ENCODE results near the gene SMIM20. TPM values are rescaled to one million over a fixed set of nuclear protein-coding genes. Genes with fewer than 3 reads are reported as not detected.
A peak's percentile ranks its signal among the peaks of the same experiment; 100 is the strongest.
"Not testable (repeated sequence)": the region's sequence is repeated elsewhere in the genome, so short reads cannot be mapped to it uniquely, and the experiment has no call there.

The SMIM20 gene
- total RNA-seq, 4 donors from 2014 or later = 36.4 to 59.4 (median 48.3) TPM

- in situ Hi-C loops (cut with MboI; ENCODE audit: low sequenced_read_pairs in 4 of 4) = loop anchor here in 3 of 4 donors (25.0 kb wide), 3 partner anchors 507 to 1318 kb away; partner anchors contain the start of genes STIM2 (in 3 of the 3) and DHX15 (in 1 of the 3)
- intact Hi-C loops (cut with DNase I; ENCODE audit: low total_unique reads) = no loop called here
- no peaks in the 10 kb centered on the region for H3K36me3 ChIP-seq
- H3K27ac ChIP-seq = no peak overlapping the region
- H3K4me1 ChIP-seq = no peaks in the 10 kb centered on the region
- TF ChIP-seq POLR2A (IDR thresholded peaks at IDR 0.05) (no peak), CTCF (IDR thresholded peaks at IDR 0.05 in 4 of 5, conservative IDR thresholded peaks at IDR 0.05 in 1 of 5) (no peak)
- H3K27me3 ChIP-seq = no peaks in the 10 kb centered on the region
- DNase-seq = no peak
- H3K4me3 ChIP-seq = no peak overlapping the region
- H3K9me3 ChIP-seq = no peaks in the 10 kb centered on the region
- no peak for ATAC-seq
Measured at GRCh38 chr4:25905371-25905770, 8.6 kb upstream of the SMIM20 start.

DNA sequence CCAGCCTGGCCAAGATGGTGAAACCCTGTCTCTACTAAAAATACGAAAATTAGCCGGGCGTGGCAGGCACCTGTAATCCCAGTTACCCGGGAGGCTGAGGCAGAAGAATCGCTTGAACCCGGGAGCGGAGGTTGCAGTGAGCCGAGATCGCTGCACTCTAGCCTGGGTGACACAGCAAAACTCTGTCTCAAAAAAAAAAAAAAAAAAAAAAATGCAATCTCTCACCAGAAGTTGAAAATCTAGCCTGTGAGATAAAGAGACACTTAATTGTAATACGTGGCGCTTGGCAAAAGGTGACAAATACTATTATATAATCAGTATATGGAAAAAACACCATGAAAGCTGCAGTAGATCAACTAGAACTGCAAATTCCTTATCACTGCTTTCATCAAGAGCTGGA lies 7.9 kb upstream of the SMIM20 start:
- H3K9me3 ChIP-seq; H3K27ac ChIP-seq; DNase-seq; H3K4me1 ChIP-seq; intact Hi-C loops (cut with DNase I; ENCODE audit: low total_unique reads); H3K27me3 ChIP-seq; H3K4me3 ChIP-seq; H3K36me3 ChIP-seq; ATAC-seq: not testable (repeated sequence)
- in situ Hi-C loops (cut with MboI; ENCODE audit: low sequenced_read_pairs in 4 of 4) = loop anchor here in 3 of 4 donors (25.0 kb wide), 3 partner anchors 506 to 1319 kb away; partner anchors contain the start of genes STIM2 (in 3 of the 3) and DHX15 (in 1 of the 3)

GRCh38 chr4:25908491-25908901 lies 5.5 kb upstream of the SMIM20 start:
- no peak overlapping the region for H3K4me3 ChIP-seq
- TF ChIP-seq CTCF (IDR thresholded peaks at IDR 0.05 in 4 of 5, conservative IDR thresholded peaks at IDR 0.05 in 1 of 5) = no peak
- TF ChIP-seq POLR2A (IDR thresholded peaks at IDR 0.05) = no peak
- intact Hi-C loops (cut with DNase I; ENCODE audit: low total_unique reads) (no loop called here), in situ Hi-C loops (cut with MboI; ENCODE audit: low sequenced_read_pairs in 4 of 4) (loop anchor here in 3 of 4 donors (25.0 kb wide), 3 partner anchors 504 to 1321 kb away; partner anchors contain the start of genes STIM2 (in 3 of the 3) and DHX15 (in 1 of the 3))
- no peak overlapping the region for H3K27ac ChIP-seq
- DNase-seq (no peak), ATAC-seq (no peak)
- no peaks in the 10 kb centered on the region for H3K9me3 ChIP-seq
- H3K4me1 ChIP-seq = no peaks in the 10 kb centered on the region
- H3K27me3 ChIP-seq = no peaks in the 10 kb centered on the region
- H3K36me3 ChIP-seq = no peaks in the 10 kb centered on the region

DNA sequence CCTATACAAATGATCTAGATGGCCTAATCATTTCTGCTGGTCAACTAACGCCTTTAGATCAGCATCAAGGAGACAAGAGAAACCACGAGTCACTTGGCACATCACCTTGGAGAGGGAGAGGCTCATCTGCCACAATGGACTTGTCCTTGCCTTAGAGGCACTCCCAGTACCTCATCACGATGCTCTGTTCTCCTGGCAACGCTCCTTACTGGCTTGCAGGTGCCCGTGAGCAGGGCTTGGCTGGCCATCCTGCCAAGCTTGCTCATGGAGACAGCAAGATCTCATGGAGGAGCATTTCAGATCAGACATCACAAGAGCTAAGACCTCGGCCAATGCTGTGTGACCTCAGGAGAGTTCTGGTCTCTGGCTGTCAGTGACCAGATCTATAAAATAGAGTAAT lies 2.7 kb upstream of the SMIM20 start:
- Histone ChIP-seq H3K4me3 (no peak overlapping the region), H3K4me1 (peaks cover 14 to 15% of the 10 kb centered on the region in 2 donors), H3K9me3 (no peaks in the 10 kb centered on the region), H3K27me3 (no peaks in the 10 kb centered on the region), H3K36me3 (no peaks in the 10 kb centered on the region), H3K27ac (no peak overlapping the region)
- DNase-seq (no peak), ATAC-seq (no peak)
- intact Hi-C loops (cut with DNase I; ENCODE audit: low total_unique reads) (loop anchor here (5.0 kb wide), 1 partner anchor 534 kb away; the partner anchor contains the start of gene ANAPC4), in situ Hi-C loops (cut with MboI; ENCODE audit: low sequenced_read_pairs in 4 of 4) (loop anchor here in 3 of 4 donors (25.0 kb wide), 3 partner anchors 501 to 1324 kb away; partner anchors contain the start of genes STIM2 (in 3 of the 3) and DHX15 (in 1 of the 3))
- no peak for TF ChIP-seq CTCF (IDR thresholded peaks at IDR 0.05 in 4 of 5, conservative IDR thresholded peaks at IDR 0.05 in 1 of 5)
- TF ChIP-seq POLR2A (IDR thresholded peaks at IDR 0.05) = no peak

GRCh38 chr4:25913056-25913850 lies 767 bp upstream of the SMIM20 start:
- Histone ChIP-seq H3K9me3 (no peaks in the 10 kb centered on the region), H3K4me1 (peaks cover 14 to 15% of the 10 kb centered on the region in 2 donors), H3K4me3 (peak overlapping the region; percentile 72 to 83 (median 76)), H3K36me3 (no peaks in the 10 kb centered on the region), H3K27ac (peak overlapping the region; percentile 60 to 88 (median 82)), H3K27me3 (no peaks in the 10 kb centered on the region)
- in situ Hi-C loops (cut with MboI; ENCODE audit: low sequenced_read_pairs in 4 of 4) (loop anchor here in 3 of 4 donors (25.0 kb wide), 3 partner anchors 499 to 1326 kb away; partner anchors contain the start of genes STIM2 (in 3 of the 3) and DHX15 (in 1 of the 3)), intact Hi-C loops (cut with DNase I; ENCODE audit: low total_unique reads) (loop anchor here (5.0 kb wide), 1 partner anchor 536 kb away; the partner anchor contains the start of gene ANAPC4)
- DNase-seq = peak in 1 of 2 donors; percentile 30
- TF ChIP-seq CTCF (IDR thresholded peaks at IDR 0.05 in 4 of 5, conservative IDR thresholded peaks at IDR 0.05 in 1 of 5) (no peak), POLR2A (IDR thresholded peaks at IDR 0.05) (no peak)
- peak in 1 of 2 donors; percentile 10 for ATAC-seq

All from gastrocnemius medialis (tissue), 4 donors.